Neuronal stem cell (in vitro differentiated cells): Measurements from ENCODE around the gene CLIC5.

Experiments
- DNase-seq: peaks from one replicate; pipeline ENCODE4 v3.0.0-alpha.2; 2013; ENCODE audit warnings: low spot score
- H2AFZ ChIP-seq: one replicate; pipeline ENCODE4 v1.6.1; 2013; ENCODE audit warnings: mild to moderate bottlenecking, low read length, inconsistent platforms
- H2AK5ac ChIP-seq: 2 replicates; pipeline ENCODE4 v1.6.1; 2013; ENCODE audit warnings: low read depth, mild to moderate bottlenecking, inconsistent platforms, low read length, moderate library complexity, mixed read lengths
- H2BK120ac ChIP-seq: 2 replicates; pipeline ENCODE4 v1.6.1; 2013; ENCODE audit warnings: low read depth, mild to moderate bottlenecking, inconsistent platforms, low read length, moderate library complexity, mixed read lengths
- H2BK12ac ChIP-seq: one replicate; pipeline ENCODE4 v1.6.1; 2013; ENCODE audit warnings: low read length, inconsistent platforms
- H2BK15ac ChIP-seq: 2 replicates; pipeline ENCODE4 v1.6.1; 2013; ENCODE audit warnings: mild to moderate bottlenecking, low read length, inconsistent platforms, mixed read lengths
- H2BK5ac ChIP-seq: one replicate; pipeline ENCODE4 v1.6.1; 2013; ENCODE audit warnings: inconsistent platforms, mild to moderate bottlenecking, low read length, moderate library complexity
- H3K14ac ChIP-seq: one replicate; pipeline ENCODE4 v1.6.1; 2013; ENCODE audit warnings: low read length, inconsistent platforms
- H3K18ac ChIP-seq: 2 replicates; pipeline ENCODE4 v1.6.1; 2013; ENCODE audit warnings: low read length, inconsistent platforms
- H3K23ac ChIP-seq: 2 replicates; pipeline ENCODE4 v1.6.1; 2013; ENCODE audit warnings: low read depth, mild to moderate bottlenecking, mixed read lengths, low read length, inconsistent platforms; ENCODE audit not compliant: poor library complexity
- H3K27ac ChIP-seq: replicated peaks from 3 replicates; pipeline ENCODE4 v1.5.1; 2013; ENCODE audit warnings: low read length, inconsistent platforms
- H3K27me3 ChIP-seq, 3 experiments: 2 replicates each; pipeline ENCODE4 v1.6.1; 2013; ENCODE audit warnings: low read length in 3 of 3, mild to moderate bottlenecking in 2 of 3, inconsistent platforms in 1 of 3, low read depth in 1 of 3, mixed read lengths in 1 of 3, moderate library complexity in 1 of 3; ENCODE audit not compliant: control insufficient read depth in 3 of 3, insufficient read depth in 3 of 3
- H3K36me3 ChIP-seq, 2 donors: replicated peaks in 1 of 2; 2 replicates each; pipeline ENCODE4 v1.6.1; 2013; ENCODE audit warnings: low read length in 2 of 2; ENCODE audit not compliant: control insufficient read depth in 2 of 2, insufficient read depth in 2 of 2
- H3K4ac ChIP-seq: 2 replicates; pipeline ENCODE4 v1.6.1; 2013; ENCODE audit warnings: inconsistent platforms, mild to moderate bottlenecking, low read length, moderate library complexity
- H3K4me1 ChIP-seq, 2 donors: 1 replicate in 1 of 2; 2 replicates in 1 of 2; pipeline ENCODE4 v1.6.1; 2013; ENCODE audit warnings: low read length in 2 of 2, low read depth in 1 of 2; ENCODE audit not compliant: control insufficient read depth in 2 of 2, insufficient read depth in 1 of 2
- H3K4me2 ChIP-seq: one replicate; pipeline ENCODE4 v1.6.1; 2013; ENCODE audit warnings: mild to moderate bottlenecking, low read length, inconsistent platforms; ENCODE audit not compliant: insufficient read depth, poor library complexity, severe bottlenecking
- H3K4me3 ChIP-seq, 2 donors: 2 replicates each; pipeline ENCODE4 v1.5.1; 2013; ENCODE audit warnings: low read length in 2 of 2, mild to moderate bottlenecking in 2 of 2, inconsistent platforms in 1 of 2, moderate library complexity in 1 of 2
- H3K79me1 ChIP-seq: one replicate; pipeline ENCODE4 v1.6.1; 2013; ENCODE audit warnings: low read depth, mild to moderate bottlenecking, inconsistent platforms, low read length, moderate library complexity
- H3K9ac ChIP-seq: one replicate; pipeline ENCODE4 v1.6.1; 2013; ENCODE audit warnings: mild to moderate bottlenecking, low read depth, low read length, inconsistent platforms; ENCODE audit not compliant: poor library complexity
- H3K9me3 ChIP-seq, 2 donors: replicated peaks in 1 of 2; 2 replicates each; pipeline versions ENCODE3 to v1.6.1; 2013; ENCODE audit warnings: low read length in 2 of 2, mild to moderate bottlenecking in 2 of 2, inconsistent platforms in 1 of 2, low read depth in 1 of 2, mixed read lengths in 1 of 2, moderate library complexity in 1 of 2; ENCODE audit not compliant: control insufficient read depth in 2 of 2, insufficient read depth in 1 of 2
- H4K8ac ChIP-seq: one replicate; pipeline ENCODE4 v1.6.1; 2013; ENCODE audit warnings: low read depth, mild to moderate bottlenecking, inconsistent platforms, low read length, moderate library complexity
- H4K91ac ChIP-seq: one replicate; pipeline ENCODE4 v1.6.1; 2013; ENCODE audit warnings: low read length, low read depth, mild to moderate bottlenecking, inconsistent platforms; ENCODE audit not compliant: poor library complexity
- WGBS, 2 donors: extraction: QIAGEN DNeasy Blood & Tissue Kit; methylation state at CpG; one replicate each; pipeline ENCODE4 v1.1.7; 2013; ENCODE audit warnings: missing lambda C conversion rate in 2 of 2, mixed read lengths in 1 of 2; ENCODE audit not compliant: insufficient read length in 2 of 2, insufficient replicate concordance in 1 of 2; ENCODE audit errors: extremely low coverage in 2 of 2; 5-methylcytosine and 5-hydroxymethylcytosine counted together

Gene CLIC5

DNA sequence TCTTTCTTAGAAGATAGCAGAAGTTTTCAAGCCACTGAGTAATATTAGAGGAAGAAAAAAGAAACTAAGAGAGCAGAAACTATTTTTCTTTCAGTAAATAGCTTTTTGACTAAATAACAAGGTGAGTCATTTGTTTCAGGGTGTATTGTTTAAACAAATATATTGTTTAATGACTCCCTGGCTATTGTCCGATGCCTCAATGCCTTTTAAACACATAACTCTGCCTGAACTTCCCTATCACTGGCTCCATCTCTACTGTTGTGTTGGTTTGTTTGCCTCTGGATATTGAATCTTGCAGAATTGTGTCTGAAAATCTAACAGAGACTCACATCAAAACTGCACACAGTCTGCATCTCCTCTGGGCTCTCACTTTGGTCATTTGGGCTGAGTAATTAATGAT is 19.6 kb upstream of the CLIC5 start:
- no peak overlapping the region for H3K4me3 ChIP-seq
- H3K36me3 ChIP-seq: no peaks in the 10 kb centered on the region
- no CpG with 5 or more reads among the region's 1 CpG for WGBS, 2 donors
- no peaks in the 10 kb centered on the region for H3K79me1 ChIP-seq
- H2BK12ac ChIP-seq: no peak overlapping the region
- H3K9me3 ChIP-seq: no peaks in the 10 kb centered on the region
- no peak overlapping the region for H2BK15ac ChIP-seq
- H2BK120ac ChIP-seq: no peak overlapping the region
- no peaks in the 10 kb centered on the region for H3K4me1 ChIP-seq
- no peak overlapping the region for H2AFZ ChIP-seq
- H3K14ac ChIP-seq: no peak overlapping the region
- H3K27me3 ChIP-seq: no peaks in the 10 kb centered on the region
- H2BK5ac ChIP-seq: no peak overlapping the region
- H3K27ac ChIP-seq: no peak overlapping the region
- no peak overlapping the region for H3K9ac ChIP-seq
- no peak overlapping the region for H3K4ac ChIP-seq
- H2AK5ac ChIP-seq: no peak overlapping the region
- H4K91ac ChIP-seq: no peak overlapping the region
- no peak overlapping the region for H4K8ac ChIP-seq
- H3K23ac ChIP-seq: no peak overlapping the region
- DNase-seq: no peak
- no peak overlapping the region for H3K18ac ChIP-seq
- H3K4me2 ChIP-seq: no peak overlapping the region

DNA sequence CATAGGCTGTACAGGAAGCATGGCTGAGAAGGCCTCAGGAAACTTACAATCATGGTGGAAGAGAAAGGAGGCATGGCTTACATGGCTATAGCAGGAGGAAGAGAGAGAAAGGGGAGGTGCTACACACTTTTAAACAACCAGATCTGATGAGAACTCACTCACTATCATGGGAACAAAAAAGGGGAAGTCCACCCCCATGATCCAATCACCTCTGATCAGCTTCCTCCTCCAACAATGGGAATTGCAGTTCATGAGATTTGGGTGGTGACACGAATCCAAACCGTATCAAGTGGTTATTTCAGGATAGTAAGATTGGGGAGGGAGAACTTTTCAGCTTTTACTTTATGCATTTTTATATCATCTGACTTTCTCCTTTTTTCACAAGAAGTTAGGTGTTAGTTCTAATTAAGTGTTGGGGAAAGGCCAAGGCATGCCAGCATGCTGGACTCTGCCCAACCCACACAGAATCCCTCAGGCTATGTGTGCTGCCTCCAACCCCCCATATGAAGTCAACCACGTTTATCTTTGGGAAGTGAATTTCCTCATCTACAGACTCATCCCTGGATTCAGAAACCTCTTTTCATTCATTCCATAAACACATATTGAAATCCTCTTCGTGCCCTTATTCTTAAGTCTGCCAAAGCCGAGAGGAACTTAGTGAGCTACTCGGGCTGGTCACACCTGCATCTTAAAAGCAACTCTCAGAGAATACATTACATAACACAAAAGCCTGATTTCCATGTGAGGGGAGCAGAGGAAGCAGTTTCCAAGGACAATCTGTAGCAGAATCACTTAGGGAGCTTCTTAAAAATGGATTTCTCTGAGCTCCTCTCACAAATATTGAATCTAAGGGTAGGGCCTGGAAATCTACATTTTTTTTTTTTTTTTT is 16.7 kb upstream of the CLIC5 start:
- whole genome bisulfite sequencing, 2 donors: no CpG with 5 or more reads among the region's 6 CpGs
- H3K14ac ChIP-seq: no peak overlapping the region
- no peak overlapping the region for H2AFZ ChIP-seq
- H3K4me3 ChIP-seq: no peak overlapping the region
- no peak overlapping the region for H3K4ac ChIP-seq
- no peak for DNase-seq
- H3K23ac ChIP-seq: no peak overlapping the region
- H3K9me3 ChIP-seq: no peaks in the 10 kb centered on the region
- H2AK5ac ChIP-seq: no peak overlapping the region
- no peak overlapping the region for H3K27ac ChIP-seq
- H3K4me2 ChIP-seq: no peak overlapping the region
- H3K9ac ChIP-seq: no peak overlapping the region
- no peak overlapping the region for H2BK120ac ChIP-seq
- no peak overlapping the region for H2BK12ac ChIP-seq
- no peak overlapping the region for H4K91ac ChIP-seq
- H3K79me1 ChIP-seq: no peaks in the 10 kb centered on the region
- H2BK5ac ChIP-seq: no peak overlapping the region
- H3K36me3 ChIP-seq: no peaks in the 10 kb centered on the region
- H4K8ac ChIP-seq: no peak overlapping the region
- H3K18ac ChIP-seq: no peak overlapping the region
- no peaks in the 10 kb centered on the region for H3K27me3 ChIP-seq
- no peak overlapping the region for H2BK15ac ChIP-seq
- no peaks in the 10 kb centered on the region for H3K4me1 ChIP-seq

DNA sequence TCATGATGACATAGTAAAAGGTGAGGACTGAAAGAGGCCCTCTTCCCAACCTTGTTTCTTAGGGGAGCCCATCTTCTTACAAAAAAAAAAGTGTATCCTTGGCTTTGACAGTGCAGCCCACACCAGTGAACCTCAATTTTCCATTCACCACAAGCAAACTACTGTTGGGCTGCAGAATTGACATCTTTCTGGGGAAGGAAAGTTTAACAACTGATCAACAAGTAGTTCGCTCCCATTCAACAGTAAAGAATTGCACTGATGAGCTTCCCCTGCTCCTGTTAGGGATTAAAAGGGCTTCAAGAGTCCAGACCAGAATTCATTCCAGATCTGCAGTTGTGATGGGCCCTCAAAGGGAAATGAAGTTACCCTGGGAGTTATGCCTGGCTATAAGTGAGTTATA is 13.9 kb upstream of the CLIC5 start:
- no CpG with 5 or more reads among the region's 1 CpG for WGBS, 2 donors
- H3K4ac ChIP-seq: no peak overlapping the region
- no peaks in the 10 kb centered on the region for H3K36me3 ChIP-seq
- H2BK15ac ChIP-seq: no peak overlapping the region
- H3K4me1 ChIP-seq: no peaks in the 10 kb centered on the region
- no peak overlapping the region for H2BK12ac ChIP-seq
- no peak overlapping the region for H3K23ac ChIP-seq
- H3K4me3 ChIP-seq: no peak overlapping the region
- no peak overlapping the region for H3K9ac ChIP-seq
- no peak overlapping the region for H2AFZ ChIP-seq
- H4K8ac ChIP-seq: no peak overlapping the region
- H3K18ac ChIP-seq: no peak overlapping the region
- no peak overlapping the region for H3K14ac ChIP-seq
- DNase-seq: no peak
- H3K27ac ChIP-seq: no peak overlapping the region
- H3K9me3 ChIP-seq: no peaks in the 10 kb centered on the region
- H2BK120ac ChIP-seq: no peak overlapping the region
- no peak overlapping the region for H2BK5ac ChIP-seq
- H3K27me3 ChIP-seq: no peaks in the 10 kb centered on the region
- H4K91ac ChIP-seq: no peak overlapping the region
- no peak overlapping the region for H2AK5ac ChIP-seq
- H3K4me2 ChIP-seq: no peak overlapping the region
- H3K79me1 ChIP-seq: no peaks in the 10 kb centered on the region

DNA sequence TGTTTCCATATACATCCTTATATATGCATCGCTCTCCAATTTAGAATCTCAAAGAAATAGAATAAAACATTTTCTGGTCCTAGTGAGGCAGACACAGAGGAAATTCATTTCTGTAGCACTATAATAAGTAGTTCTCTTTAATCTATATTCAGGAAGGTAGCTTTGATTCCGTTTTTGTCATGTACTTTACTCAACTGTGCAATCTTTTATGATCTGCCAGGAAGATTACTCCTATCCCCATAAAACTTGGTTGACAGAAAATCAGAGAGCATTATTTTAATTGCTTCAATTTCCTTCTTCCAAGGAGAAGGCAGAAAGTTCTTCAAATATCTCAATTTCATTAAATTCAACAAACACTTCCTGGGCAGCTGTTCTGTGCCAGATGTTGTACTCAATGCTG is 10.6 kb upstream of the CLIC5 start:
- H3K4me3 ChIP-seq: no peak overlapping the region
- no peak overlapping the region for H3K23ac ChIP-seq
- no peak overlapping the region for H2AFZ ChIP-seq
- H4K91ac ChIP-seq: no peak overlapping the region
- H3K4me1 ChIP-seq: no peaks in the 10 kb centered on the region
- no peaks in the 10 kb centered on the region for H3K27me3 ChIP-seq
- H3K27ac ChIP-seq: no peak overlapping the region
- H3K9me3 ChIP-seq: no peaks in the 10 kb centered on the region
- H3K79me1 ChIP-seq: no peaks in the 10 kb centered on the region
- H3K4ac ChIP-seq: no peak overlapping the region
- H3K18ac ChIP-seq: no peak overlapping the region
- no peak overlapping the region for H3K9ac ChIP-seq
- no peak overlapping the region for H3K4me2 ChIP-seq
- no peak overlapping the region for H3K14ac ChIP-seq
- DNase-seq: no peak
- H2BK12ac ChIP-seq: no peak overlapping the region
- H2BK15ac ChIP-seq: no peak overlapping the region
- H2AK5ac ChIP-seq: no peak overlapping the region
- WGBS, 2 donors: no CpG with 5 or more reads among the region's 2 CpGs
- no peak overlapping the region for H2BK5ac ChIP-seq
- no peak overlapping the region for H2BK120ac ChIP-seq
- H4K8ac ChIP-seq: no peak overlapping the region
- H3K36me3 ChIP-seq: no peaks in the 10 kb centered on the region
